HEK293 (cell line): ENCODE measurements around the gene TSPAN9.

ENCODE experiments used
- KLF16 ChIP-seq: fragments of 450-650 bp; formaldehyde crosslinking; IDR thresholded peaks from 2 replicates; pipeline ENCODE4 v1.5.1; 2017; ENCODE audit warnings: missing biosample characterization, missing genetic modification characterization
- TRIM28 ChIP-seq: IDR thresholded peaks from 2 replicates; pipeline ENCODE4 v1.6.1; 2011; ENCODE audit warnings: low read length, control low read depth, borderline replicate concordance
- YY1 ChIP-seq: fragments of 450-650 bp; formaldehyde crosslinking; IDR thresholded peaks from 2 replicates; pipeline ENCODE4 v1.5.1; 2018; ENCODE audit warnings: missing biosample characterization, missing genetic modification characterization
- ZIC2 ChIP-seq: fragments of 450-650 bp; formaldehyde crosslinking; IDR thresholded peaks from 2 replicates; pipeline ENCODE4 v1.5.1; 2016; ENCODE audit warnings: missing biosample characterization, missing genetic modification characterization
- ZNF138 ChIP-seq: fragments of 450-650 bp; formaldehyde crosslinking; IDR thresholded peaks from 2 replicates; pipeline ENCODE4 v1.5.1; 2016; ENCODE audit warnings: missing biosample characterization, missing genetic modification characterization, borderline replicate concordance
- TF ChIP-seq, protein P1 (sequence below): fragments of 450-650 bp; formaldehyde crosslinking; IDR thresholded peaks from 2 replicates; pipeline ENCODE4 v1.5.1; 2016; ENCODE audit warnings: missing biosample characterization, missing genetic modification characterization
- TF ChIP-seq, protein P2 (sequence below): fragments of 450-650 bp; formaldehyde crosslinking; IDR thresholded peaks from 2 replicates; pipeline ENCODE4 v1.5.1; 2016; ENCODE audit warnings: missing biosample characterization, missing genetic modification characterization

- TF ChIP-seq, protein P1, sequence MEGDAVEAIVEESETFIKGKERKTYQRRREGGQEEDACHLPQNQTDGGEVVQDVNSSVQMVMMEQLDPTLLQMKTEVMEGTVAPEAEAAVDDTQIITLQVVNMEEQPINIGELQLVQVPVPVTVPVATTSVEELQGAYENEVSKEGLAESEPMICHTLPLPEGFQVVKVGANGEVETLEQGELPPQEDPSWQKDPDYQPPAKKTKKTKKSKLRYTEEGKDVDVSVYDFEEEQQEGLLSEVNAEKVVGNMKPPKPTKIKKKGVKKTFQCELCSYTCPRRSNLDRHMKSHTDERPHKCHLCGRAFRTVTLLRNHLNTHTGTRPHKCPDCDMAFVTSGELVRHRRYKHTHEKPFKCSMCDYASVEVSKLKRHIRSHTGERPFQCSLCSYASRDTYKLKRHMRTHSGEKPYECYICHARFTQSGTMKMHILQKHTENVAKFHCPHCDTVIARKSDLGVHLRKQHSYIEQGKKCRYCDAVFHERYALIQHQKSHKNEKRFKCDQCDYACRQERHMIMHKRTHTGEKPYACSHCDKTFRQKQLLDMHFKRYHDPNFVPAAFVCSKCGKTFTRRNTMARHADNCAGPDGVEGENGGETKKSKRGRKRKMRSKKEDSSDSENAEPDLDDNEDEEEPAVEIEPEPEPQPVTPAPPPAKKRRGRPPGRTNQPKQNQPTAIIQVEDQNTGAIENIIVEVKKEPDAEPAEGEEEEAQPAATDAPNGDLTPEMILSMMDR, result no peak
- TF ChIP-seq, protein P2, sequence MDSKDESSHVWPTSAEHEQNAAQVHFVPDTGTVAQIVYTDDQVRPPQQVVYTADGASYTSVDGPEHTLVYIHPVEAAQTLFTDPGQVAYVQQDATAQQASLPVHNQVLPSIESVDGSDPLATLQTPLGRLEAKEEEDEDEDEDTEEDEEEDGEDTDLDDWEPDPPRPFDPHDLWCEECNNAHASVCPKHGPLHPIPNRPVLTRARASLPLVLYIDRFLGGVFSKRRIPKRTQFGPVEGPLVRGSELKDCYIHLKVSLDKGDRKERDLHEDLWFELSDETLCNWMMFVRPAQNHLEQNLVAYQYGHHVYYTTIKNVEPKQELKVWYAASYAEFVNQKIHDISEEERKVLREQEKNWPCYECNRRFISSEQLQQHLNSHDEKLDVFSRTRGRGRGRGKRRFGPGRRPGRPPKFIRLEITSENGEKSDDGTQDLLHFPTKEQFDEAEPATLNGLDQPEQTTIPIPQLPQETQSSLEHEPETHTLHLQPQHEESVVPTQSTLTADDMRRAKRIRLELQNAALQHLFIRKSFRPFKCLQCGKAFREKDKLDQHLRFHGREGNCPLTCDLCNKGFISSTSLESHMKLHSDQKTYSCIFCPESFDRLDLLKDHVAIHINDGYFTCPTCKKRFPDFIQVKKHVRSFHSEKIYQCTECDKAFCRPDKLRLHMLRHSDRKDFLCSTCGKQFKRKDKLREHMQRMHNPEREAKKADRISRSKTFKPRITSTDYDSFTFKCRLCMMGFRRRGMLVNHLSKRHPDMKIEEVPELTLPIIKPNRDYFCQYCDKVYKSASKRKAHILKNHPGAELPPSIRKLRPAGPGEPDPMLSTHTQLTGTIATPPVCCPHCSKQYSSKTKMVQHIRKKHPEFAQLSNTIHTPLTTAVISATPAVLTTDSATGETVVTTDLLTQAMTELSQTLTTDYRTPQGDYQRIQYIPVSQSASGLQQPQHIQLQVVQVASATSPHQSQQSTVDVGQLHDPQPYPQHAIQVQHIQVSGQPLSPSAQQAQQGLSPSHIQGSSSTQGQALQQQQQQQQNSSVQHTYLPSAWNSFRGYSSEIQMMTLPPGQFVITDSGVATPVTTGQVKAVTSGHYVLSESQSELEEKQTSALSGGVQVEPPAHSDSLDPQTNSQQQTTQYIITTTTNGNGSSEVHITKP (tag by site-specific recombination), result no peak
- TF ChIP-seq ZIC2 (tag by site-specific recombination) (no peak), YY1 (tag by site-specific recombination) (no peak), KLF16 (no peak), TRIM28 (no peak), ZNF138 (tag by site-specific recombination) (no peak)
These were observed 190.5 kb downstream of the TSPAN9 start for GRCh38 chr12:3267690-3268089.
